Measurements from ENCODE around the gene EFNA5. TPM values are rescaled to one million over a fixed set of nuclear protein-coding genes. Genes with fewer than 3 reads are reported as not detected.

Gene EFNA5
- polyA plus RNA-seq, 1 of the 3 experiments (the other 2 are of a cell fraction), result 0.81 TPM

DNA sequence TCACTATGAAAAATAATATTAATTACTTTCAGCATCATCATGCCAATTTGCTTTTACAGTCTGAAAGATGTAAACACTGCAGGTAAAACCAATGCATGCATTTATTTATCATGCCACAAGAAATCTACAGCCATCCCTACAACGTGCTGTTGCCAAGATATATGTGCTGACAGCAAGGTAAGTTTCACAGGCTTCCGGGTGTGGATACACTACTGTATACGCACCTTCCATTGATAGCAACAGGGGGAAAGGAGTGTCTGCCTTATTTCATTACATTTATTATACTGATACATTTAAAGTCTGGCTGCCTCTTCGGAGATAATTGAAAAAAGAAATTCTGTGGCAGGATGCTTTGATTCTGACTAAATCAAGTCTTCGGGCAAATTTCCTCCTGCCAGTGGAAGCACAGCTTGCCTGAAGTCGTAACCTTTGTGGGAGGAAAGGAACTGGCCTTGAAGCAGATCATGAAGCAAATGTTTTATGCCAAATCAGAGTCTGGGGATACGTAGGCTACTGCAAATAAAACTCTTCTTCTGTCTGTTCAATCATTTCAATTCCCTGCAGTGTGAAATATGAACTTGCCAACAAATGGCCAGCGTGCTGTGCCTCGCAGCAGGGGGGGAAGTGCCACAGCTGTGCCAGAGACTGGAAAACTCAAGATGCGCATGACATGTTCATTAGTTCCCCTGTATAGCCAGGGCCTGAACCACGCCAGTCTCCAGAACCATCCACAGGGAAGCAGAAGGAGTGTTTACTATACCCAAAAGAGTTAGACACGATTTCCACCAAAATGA lies 268.1 kb downstream of the EFNA5 start:
- Histone ChIP-seq H3K4me3 (ENCODE audit: low read depth in 2 of 2, low read length in 1 of 2) (no peak overlapping the region), H4K20me1 (ENCODE audit: insufficient read depth) (no peaks in the 10 kb centered on the region), H3K9me3 (no peaks in the 10 kb centered on the region), H3K9me2 (no peaks in the 10 kb centered on the region), H3K4me1 (ENCODE audit: control insufficient read depth in 1 of 2, insufficient read depth in 2 of 2, low read depth in 1 of 2, low read length in 1 of 2) (peaks cover 8 to 18% of the 10 kb centered on the region in 2 experiments; a peak in 3 of 4 replicates), H3K4me2 (no peak overlapping the region), H3K27me3 (ENCODE audit: insufficient read depth) (no peaks in the 10 kb centered on the region), H3F3A (replicated peaks; ENCODE audit: insufficient read depth) (no peaks in the 10 kb centered on the region), H3K9ac (no peak overlapping the region), H3K79me2 (ENCODE audit: insufficient read depth) (no peaks in the 10 kb centered on the region), H2AFZ (ENCODE audit: low read depth) (no peak overlapping the region), H3K27ac (ENCODE audit: low read depth in 2 of 2, low read length in 1 of 2) (peak overlapping the region in 1 of 2 experiments; percentile 77; a peak in 2 of 4 replicates), H3K36me3 (replicated peaks in 1 of 2; ENCODE audit: control insufficient read depth in 1 of 2, insufficient read depth in 2 of 2, low read length in 1 of 2) (no peaks in the 10 kb centered on the region)
- peak; percentile 21 for DNase-seq
- POLR2A ChIA-PET, result no interaction called here
- TF ChIP-seq GABPA (IDR thresholded peaks at IDR 0.05; ENCODE audit: low read depth), result no peak
- WGBS (ENCODE audit: low lambda C conversion rate), result 71% methylated on average over 12 of the region's 12 CpGs
- CTCF ChIA-PET, result interaction anchor here (1.3 to 2.0 kb wide), 2 partner anchors 12 to 99 kb away, joined by 4 to 7 read pairs; no protein-coding TSS in a partner anchor

DNA sequence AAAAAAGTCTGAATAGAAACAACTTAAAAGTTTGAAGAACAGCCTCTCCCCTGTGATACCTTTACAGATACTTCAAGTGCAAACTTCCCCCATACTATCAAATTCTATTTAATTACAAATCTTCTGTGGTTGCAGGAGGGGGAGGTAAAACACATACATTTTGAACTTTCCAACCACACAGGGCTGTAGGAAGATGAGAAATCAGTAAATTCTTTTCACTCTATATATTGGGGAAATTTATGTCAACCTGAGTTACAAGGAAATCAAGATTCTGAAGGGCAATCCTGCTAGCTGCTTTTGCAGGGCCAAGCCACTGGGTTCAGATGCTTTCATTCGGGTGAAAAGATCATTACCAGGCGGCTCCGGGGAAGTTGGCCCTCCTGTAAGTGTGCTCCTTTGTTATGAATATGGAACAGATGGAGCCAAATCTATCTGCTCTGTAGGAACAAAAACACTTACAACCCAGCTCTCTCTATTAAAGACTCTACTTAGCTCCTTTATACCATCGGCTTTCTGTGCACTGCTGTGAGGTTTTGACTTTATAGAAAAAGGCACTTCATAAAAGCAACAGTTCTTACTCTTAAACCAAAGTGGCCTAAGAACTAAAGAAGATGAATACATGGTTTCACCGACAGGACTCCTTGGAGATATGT lies 269.1 kb downstream of the EFNA5 start:
- TF ChIP-seq, protein P1, sequence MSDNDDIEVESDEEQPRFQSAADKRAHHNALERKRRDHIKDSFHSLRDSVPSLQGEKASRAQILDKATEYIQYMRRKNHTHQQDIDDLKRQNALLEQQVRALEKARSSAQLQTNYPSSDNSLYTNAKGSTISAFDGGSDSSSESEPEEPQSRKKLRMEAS (IDR thresholded peaks at IDR 0.05; ENCODE audit: low read depth), result no peak
- no peak for TF ChIP-seq FOSL2 (IDR thresholded peaks at IDR 0.05; ENCODE audit: borderline replicate concordance, low read depth)
- TF ChIP-seq, protein P2, sequence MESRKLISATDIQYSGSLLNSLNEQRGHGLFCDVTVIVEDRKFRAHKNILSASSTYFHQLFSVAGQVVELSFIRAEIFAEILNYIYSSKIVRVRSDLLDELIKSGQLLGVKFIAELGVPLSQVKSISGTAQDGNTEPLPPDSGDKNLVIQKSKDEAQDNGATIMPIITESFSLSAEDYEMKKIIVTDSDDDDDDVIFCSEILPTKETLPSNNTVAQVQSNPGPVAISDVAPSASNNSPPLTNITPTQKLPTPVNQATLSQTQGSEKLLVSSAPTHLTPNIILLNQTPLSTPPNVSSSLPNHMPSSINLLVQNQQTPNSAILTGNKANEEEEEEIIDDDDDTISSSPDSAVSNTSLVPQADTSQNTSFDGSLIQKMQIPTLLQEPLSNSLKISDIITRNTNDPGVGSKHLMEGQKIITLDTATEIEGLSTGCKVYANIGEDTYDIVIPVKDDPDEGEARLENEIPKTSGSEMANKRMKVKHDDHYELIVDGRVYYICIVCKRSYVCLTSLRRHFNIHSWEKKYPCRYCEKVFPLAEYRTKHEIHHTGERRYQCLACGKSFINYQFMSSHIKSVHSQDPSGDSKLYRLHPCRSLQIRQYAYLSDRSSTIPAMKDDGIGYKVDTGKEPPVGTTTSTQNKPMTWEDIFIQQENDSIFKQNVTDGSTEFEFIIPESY (IDR thresholded peaks at IDR 0.05; ENCODE audit: borderline replicate concordance, low read depth), result no peak
- TF ChIP-seq TCF12 (IDR thresholded peaks at IDR 0.05), result no peak
- TF ChIP-seq TAF1 (IDR thresholded peaks at IDR 0.05; ENCODE audit: borderline replicate concordance, low read depth, low read length), result no peak
- TF ChIP-seq SMC3 (IDR thresholded peaks at IDR 0.05; ENCODE audit: low read depth, low read length), result no peak
- TF ChIP-seq POLR2AphosphoS5 (IDR thresholded peaks at IDR 0.05; ENCODE audit: low read depth, low read length), result no peak
- TF ChIP-seq, protein P3, sequence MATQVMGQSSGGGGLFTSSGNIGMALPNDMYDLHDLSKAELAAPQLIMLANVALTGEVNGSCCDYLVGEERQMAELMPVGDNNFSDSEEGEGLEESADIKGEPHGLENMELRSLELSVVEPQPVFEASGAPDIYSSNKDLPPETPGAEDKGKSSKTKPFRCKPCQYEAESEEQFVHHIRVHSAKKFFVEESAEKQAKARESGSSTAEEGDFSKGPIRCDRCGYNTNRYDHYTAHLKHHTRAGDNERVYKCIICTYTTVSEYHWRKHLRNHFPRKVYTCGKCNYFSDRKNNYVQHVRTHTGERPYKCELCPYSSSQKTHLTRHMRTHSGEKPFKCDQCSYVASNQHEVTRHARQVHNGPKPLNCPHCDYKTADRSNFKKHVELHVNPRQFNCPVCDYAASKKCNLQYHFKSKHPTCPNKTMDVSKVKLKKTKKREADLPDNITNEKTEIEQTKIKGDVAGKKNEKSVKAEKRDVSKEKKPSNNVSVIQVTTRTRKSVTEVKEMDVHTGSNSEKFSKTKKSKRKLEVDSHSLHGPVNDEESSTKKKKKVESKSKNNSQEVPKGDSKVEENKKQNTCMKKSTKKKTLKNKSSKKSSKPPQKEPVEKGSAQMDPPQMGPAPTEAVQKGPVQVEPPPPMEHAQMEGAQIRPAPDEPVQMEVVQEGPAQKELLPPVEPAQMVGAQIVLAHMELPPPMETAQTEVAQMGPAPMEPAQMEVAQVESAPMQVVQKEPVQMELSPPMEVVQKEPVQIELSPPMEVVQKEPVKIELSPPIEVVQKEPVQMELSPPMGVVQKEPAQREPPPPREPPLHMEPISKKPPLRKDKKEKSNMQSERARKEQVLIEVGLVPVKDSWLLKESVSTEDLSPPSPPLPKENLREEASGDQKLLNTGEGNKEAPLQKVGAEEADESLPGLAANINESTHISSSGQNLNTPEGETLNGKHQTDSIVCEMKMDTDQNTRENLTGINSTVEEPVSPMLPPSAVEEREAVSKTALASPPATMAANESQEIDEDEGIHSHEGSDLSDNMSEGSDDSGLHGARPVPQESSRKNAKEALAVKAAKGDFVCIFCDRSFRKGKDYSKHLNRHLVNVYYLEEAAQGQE (IDR thresholded peaks at IDR 0.05; ENCODE audit: low read depth, low read length), result no peak
- no peak for TF ChIP-seq NFIC (IDR thresholded peaks at IDR 0.05; ENCODE audit: borderline replicate concordance)
- TF ChIP-seq, protein P4, sequence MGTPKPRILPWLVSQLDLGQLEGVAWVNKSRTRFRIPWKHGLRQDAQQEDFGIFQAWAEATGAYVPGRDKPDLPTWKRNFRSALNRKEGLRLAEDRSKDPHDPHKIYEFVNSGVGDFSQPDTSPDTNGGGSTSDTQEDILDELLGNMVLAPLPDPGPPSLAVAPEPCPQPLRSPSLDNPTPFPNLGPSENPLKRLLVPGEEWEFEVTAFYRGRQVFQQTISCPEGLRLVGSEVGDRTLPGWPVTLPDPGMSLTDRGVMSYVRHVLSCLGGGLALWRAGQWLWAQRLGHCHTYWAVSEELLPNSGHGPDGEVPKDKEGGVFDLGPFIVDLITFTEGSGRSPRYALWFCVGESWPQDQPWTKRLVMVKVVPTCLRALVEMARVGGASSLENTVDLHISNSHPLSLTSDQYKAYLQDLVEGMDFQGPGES (IDR thresholded peaks at IDR 0.05; ENCODE audit: low read depth, low read length), result no peak
- no peak for TF ChIP-seq CHD2 (IDR thresholded peaks at IDR 0.05; ENCODE audit: low read length, partially characterized antibody)
- no peak for TF ChIP-seq ELF1 (IDR thresholded peaks at IDR 0.05)
- no peak for TF ChIP-seq YY1 (IDR thresholded peaks at IDR 0.05; ENCODE audit: low read depth)
- no peak for TF ChIP-seq JUND (IDR thresholded peaks at IDR 0.05)
- no peak for TF ChIP-seq RCOR1 (IDR thresholded peaks at IDR 0.05; ENCODE audit: low read length)
- CTCF ChIA-PET, result interaction anchor here (2.0 to 2.4 kb wide), 2 partner anchors 12 to 100 kb away, joined by 4 to 12 read pairs; no protein-coding TSS in a partner anchor

More for the DNA sequence above, 269.1 kb downstream of the EFNA5 start:
- Histone ChIP-seq H3K9me2 (no peaks in the 10 kb centered on the region), H3K4me1 (ENCODE audit: control insufficient read depth in 1 of 2, insufficient read depth in 2 of 2, low read depth in 1 of 2, low read length in 1 of 2) (peaks cover 8 to 18% of the 10 kb centered on the region in 2 experiments; a peak in 3 of 4 replicates), H3K27ac (ENCODE audit: low read depth in 2 of 2, low read length in 1 of 2) (peak overlapping the region in 1 of 2 experiments; percentile 34; a peak in 2 of 4 replicates), H4K20me1 (ENCODE audit: insufficient read depth) (no peaks in the 10 kb centered on the region), H2AFZ (ENCODE audit: low read depth) (no peak overlapping the region), H3K27me3 (ENCODE audit: insufficient read depth) (no peaks in the 10 kb centered on the region), H3K9ac (no peak overlapping the region), H3K4me2 (no peak overlapping the region), H3K36me3 (replicated peaks in 1 of 2; ENCODE audit: control insufficient read depth in 1 of 2, insufficient read depth in 2 of 2, low read length in 1 of 2) (no peaks in the 10 kb centered on the region), H3F3A (replicated peaks; ENCODE audit: insufficient read depth) (no peaks in the 10 kb centered on the region), H3K79me2 (ENCODE audit: insufficient read depth) (no peaks in the 10 kb centered on the region), H3K9me3 (no peaks in the 10 kb centered on the region), H3K4me3 (ENCODE audit: low read depth in 2 of 2, low read length in 1 of 2) (no peak overlapping the region)
- WGBS (ENCODE audit: low lambda C conversion rate), result 76% methylated on average over 5 of the region's 5 CpGs
- POLR2A ChIA-PET, result interaction anchor here (0.9 kb wide), 1 partner anchor 101 kb away, joined by 3 read pairs; no protein-coding TSS in a partner anchor
- DNase-seq, result no peak

All from SK-N-SH (cell line).